ENCODE data around the gene PRSS56. TPM values are rescaled to one million over a fixed set of nuclear protein-coding genes. Genes with fewer than 3 reads are reported as not detected.

The PRSS56 gene
- total RNA-seq, 1 donor from 2014 or later = not detected

DNA sequence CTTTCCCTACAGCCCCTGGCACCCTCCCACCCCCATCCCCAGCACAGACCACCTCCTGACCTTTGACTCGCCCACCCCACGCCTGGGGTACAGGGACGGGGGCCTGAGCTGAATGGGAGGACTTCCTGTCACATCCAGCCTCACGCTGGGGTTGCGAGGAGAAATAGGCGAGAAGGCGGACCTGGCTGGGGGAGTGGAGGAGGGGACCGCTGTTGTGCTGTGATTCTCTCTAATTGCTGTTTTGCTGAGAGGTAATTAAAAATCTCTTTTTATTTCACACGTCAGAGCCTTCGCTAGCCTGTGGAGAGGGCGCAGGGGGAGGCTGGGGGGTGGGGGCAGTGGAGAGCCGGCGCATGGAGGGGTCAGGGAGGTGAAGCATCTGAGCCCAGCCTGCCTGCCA, 22.8 kb upstream of the PRSS56 start:
- DNase-seq (ENCODE audit: low spot score) = no peak
- intact Hi-C loops (cut with DNase I) = no loop called here

DNA sequence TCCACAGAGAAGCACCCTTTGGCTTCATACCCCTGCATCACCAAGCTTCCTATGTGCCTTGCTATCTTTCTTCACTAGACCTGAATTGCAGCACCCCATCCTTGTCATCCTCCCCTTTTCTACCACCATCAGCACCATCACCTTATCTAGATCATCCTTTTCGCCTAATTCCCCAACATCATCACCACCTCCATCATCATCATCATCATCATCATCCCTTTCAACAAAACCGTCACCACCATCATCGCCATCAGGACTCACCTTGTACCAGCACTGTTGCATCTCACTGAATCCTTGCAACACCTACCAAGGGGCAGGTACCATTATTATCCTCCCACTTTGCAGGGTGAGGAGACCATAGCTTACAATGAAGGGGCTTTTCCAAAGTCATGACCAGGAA, 21.7 kb upstream of the PRSS56 start:
- DNase-seq (ENCODE audit: low spot score) = no peak
- intact Hi-C loops (cut with DNase I) = no loop called here

DNA sequence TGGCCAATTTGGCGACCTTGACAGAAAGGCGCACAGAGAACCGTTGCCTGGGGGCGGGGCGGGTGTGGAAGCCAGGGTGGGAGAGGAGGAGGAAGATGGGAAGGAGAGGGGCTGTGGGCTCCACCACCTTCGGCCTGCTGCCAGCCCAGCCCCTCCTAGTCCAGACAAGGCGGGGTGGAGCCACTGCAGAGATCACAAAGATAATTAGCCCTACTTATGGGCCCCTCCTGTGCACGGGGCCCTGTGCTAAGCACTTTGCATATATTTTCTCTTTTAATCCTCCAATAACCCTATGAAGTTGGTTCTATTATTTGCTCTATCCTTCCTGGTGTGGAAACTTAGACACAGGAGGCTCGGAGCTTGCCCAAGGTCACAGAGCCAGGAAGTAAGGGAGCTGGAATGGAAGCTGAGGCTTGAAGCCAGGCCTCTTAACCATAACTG, 18.8 kb upstream of the PRSS56 start:
- DNase-seq (ENCODE audit: low spot score) = no peak
- intact Hi-C loops (cut with DNase I) = no loop called here

DNA sequence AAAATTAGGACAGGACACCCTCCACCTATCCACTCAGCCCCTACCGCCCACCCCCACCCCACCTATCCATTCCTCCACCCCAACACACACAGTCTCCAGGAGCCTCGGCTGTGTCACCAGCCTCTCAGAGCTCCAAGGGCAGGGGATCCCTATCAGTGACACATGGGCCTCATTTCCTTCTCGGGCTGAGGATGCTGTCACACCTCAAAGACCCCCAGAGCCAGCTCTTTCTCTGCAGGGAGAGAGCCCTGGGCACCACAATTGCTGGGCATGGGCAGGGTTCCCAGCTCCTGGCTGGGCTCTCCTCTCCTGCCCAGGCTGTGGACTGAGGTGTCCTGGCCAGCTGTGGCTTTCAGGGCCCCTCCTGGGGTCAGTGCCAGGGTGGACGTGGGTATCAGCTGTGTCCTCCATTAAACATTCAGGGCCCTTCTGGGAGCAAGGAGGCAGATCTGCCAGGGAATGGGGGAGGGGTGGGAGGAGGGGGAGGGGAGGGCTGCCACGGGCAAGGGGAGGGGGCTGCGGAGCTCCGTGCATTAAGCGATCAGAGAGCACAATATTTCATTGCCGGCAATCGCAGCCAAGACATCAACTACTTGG, 18.3 kb upstream of the PRSS56 start:
- DNase-seq (ENCODE audit: low spot score) = no peak

DNA sequence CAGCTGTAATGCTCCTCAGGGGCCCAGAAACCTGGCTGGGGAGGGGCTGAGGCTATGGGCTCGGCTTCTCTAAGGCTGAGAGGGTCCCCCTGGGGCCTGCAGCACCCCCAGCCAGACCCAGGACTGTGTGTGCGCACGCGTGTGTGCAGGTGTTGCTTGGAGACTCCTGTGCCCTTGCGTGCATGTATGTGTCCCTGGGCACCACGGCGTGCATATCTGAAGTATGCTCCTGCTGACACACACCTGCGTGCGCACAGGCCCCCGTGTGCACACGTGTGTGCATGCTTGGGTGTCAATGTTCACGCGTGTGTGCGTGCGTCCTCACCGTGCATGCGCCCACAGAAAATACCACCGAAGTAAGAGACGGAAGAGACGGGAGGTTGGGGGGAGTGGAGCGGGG, 17.7 kb upstream of the PRSS56 start:
- no peak for DNase-seq (ENCODE audit: low spot score)
- intact Hi-C loops (cut with DNase I) = no loop called here

More for the DNA sequence above, 18.3 kb upstream of the PRSS56 start:
- intact Hi-C loops (cut with DNase I) = no loop called here

DNA sequence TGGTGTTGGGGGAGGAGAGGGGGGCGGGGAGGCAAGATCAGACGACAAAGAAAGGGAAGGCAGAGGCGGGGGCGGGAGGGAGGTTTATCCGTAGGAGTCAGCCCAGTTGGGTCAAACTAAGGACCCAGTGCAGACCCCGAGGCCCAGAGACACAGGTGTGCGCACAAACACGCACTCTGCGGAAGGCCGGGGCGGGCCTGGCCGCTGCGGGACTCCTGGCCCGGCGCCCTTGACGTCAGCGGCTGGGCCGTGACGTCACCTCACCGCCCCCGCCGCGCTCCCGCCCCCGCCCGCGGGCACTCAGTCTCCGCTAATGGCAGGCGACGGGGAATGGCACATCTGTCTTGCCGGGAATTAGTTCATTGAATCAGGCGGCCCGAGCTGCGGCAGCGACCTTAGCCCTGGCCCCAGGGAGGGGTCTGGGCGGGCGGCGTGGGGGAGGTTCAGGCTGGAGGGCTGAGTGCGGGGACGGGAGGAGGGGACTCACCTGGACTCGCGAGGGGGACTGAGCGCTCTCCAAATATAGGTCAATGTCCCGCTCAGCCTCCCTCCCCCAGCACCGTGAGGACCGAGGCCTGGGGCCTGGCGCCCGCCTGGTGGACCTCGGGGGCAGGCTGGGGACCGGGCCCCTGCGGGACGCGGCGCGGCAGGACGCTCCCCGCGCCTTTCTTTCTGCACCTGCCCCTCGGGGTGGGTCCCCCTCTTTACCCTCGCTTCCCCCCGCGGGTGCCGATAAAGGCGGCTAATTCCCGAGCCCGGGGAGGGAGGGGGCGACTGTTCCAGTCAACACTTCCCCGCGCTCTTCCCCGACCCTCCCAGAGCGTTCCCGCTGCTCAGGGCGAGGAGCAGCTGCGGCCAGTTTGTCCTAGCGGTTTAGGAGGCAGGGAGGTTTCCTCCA, 17.0 kb upstream of the PRSS56 start:
- intact Hi-C loops (cut with DNase I) = no loop called here
- no peak for DNase-seq (ENCODE audit: low spot score)

DNA sequence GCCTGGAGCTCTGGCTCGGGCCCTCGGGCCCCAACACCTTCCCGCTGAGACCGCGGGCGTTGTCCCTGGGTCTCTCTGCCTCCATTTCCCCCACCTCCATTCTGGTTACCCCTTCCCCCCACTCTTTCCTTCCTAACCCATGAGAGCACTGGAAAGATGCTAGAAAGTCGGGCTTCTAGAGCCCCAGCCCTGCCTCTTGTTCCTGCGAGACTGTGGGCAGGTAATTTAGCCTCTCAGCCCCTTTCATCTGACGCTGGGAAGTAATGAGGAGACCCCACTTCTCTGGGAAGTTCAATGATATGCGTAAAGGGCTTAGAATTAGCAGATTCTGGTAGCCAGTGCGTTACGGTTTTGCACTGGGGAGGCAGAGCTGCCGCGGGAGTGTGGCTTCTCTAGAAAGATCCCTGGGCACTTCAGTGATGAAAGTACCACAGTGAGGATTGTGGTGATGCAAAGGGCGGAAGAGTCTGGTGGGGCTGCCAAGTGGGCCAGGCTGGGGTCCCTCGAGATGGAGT, 16.3 kb upstream of the PRSS56 start:
- intact Hi-C loops (cut with DNase I) = no loop called here
- no peak for DNase-seq (ENCODE audit: low spot score)

DNA sequence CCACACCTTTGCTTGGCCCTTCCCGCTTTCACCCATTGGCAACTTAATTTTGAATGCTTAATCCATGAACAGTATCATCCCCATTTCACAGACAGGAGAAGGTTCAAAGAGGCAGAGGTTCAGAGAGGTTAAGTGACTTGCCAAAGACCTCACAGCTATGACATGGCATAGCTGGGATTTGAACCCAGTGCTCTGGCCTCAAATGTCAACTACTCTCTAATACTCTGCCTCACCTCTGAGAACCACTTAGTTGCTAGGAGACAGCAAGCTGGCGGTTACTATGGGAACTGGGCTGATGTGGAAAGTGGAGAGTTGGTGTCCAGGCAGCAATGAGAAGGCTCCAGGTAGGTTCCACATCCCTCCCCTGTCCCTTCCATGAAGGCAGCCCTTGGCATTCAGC, 15.8 kb upstream of the PRSS56 start:
- no peak for DNase-seq (ENCODE audit: low spot score)
- intact Hi-C loops (cut with DNase I) = no loop called here

DNA sequence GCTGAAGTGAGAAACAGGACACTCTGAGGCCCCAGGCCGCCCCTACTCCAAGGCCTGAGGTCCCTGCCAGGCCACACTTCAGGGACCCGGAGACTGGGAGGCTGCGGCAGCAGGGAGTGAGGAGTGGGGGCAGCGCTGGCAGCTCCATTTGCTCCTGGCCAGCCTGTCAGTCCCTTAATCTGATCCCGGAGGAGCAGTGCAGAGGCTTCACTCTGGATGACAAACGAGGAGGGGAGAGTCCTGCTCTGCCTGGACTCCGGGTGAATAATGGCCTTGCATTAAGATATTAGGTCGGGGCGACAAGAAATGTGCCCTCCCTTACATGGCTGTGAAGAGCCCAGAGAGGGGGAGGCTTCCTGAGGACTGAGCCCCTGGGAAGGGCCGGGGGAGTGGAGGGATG, 14.3 kb upstream of the PRSS56 start:
- intact Hi-C loops (cut with DNase I) = no loop called here
- no peak for DNase-seq (ENCODE audit: low spot score)

DNA sequence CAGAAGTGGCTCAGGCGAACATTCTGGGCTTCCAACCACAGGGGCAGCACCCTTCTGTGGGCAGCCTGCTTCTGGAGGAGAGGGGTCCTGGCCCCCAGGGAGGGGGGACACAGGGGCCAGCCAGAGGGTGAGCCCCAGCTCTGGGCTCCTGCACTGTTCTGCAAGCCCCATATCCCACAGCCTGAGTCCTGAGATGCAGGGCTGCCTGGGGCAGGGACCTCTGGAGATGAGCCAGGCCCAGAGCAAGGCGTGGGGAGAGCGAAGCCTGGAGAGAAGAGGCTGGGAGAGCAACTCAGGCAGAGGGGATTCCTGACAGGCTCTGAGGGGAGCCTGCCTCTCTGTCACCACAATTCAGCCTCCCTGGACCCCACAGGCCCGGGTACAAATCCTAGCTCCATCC, 13.5 kb upstream of the PRSS56 start:
- no peak for DNase-seq (ENCODE audit: low spot score)
- intact Hi-C loops (cut with DNase I) = no loop called here

DNA sequence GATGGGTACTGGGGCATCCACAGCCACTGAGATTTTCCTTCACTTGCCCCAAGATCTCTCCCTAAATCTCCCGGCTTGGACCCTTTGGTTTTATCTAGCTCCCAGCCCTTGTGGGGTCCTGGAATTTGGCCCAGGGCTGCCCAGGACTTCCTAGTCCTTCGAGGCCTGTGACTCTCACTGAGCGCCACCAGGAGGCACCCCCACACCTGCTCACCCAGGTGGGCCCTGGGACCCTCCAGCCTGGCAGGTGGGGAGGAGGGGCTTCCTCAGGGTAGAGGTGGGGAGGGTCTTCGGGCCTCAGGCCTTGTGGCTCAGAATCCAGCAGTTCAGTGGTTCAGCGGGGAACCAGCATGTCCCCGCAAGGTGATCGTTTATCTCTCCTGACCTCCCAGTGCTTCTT, 11.9 kb upstream of the PRSS56 start:
- intact Hi-C loops (cut with DNase I) = no loop called here
- DNase-seq (ENCODE audit: low spot score) = no peak

DNA sequence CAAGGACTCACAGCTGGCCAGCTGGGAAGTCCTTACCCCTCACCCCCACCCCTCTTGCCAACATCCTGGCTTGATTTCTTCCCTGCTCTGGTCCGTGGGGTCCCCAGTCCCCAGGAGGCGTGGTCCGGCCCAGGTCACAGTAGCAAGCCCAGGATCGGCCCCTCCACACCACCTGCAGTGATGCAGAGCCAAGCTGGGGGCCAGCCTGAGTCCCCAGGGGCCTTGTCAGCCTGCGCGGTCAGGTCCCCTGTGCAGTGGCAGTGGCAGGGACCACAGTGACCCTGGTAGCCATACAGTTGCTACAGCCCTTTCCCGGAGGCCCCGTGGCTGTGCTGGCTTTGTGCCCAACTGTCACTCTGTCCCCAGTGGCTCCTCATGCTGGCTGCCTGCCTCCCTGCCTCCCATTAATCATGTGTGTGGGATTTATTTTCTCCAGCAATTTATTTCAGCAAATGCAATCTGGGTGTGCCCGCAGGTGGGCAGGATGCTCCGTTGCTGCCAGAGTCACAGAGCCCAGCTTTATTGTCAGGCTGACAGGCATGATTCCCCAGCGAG, 8.8 kb upstream of the PRSS56 start:
- no peak for DNase-seq (ENCODE audit: low spot score)
- intact Hi-C loops (cut with DNase I) = no loop called here

DNA sequence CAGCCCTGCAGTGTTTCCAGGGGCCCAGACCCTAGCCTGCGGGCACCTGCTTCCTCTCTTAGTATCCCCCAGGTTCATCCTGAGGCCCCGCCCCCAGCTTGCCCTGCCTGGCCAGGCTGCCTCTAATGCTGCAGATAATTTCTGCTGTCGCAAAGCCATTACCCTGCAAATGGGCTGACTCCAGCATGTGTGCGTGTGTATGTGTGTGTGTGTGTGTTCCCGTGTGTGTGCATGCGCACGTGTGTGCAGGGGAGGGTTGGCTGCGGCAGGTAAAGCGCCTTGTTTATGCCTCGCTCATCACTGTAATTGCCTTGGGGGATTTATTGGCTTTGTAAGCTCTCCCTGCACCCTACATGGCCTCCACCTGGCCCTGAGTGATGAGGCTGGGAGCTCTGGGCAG, 7.6 kb upstream of the PRSS56 start:
- no peak for DNase-seq (ENCODE audit: low spot score)

DNA sequence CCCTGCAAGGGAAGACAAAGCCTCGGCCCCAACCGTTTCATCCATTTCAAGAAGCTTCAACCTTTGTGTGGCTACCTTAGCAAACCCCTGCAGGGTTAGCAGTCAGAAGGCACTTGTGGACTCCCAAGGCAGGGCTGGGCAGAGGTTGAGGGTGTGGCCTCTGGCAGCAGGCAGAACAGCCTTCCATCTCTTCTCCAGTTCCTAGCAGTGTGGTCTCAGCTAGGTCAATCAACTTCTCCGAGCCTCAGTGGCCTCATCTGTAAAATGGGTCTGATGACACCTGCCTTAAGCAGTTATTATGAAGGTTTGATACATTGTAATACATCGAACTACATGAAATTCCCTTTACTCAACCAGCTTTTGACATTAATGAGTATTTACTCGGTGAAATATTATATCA, 6.8 kb upstream of the PRSS56 start:
- intact Hi-C loops (cut with DNase I) = no loop called here
- no peak for DNase-seq (ENCODE audit: low spot score)

More for the DNA sequence above, 7.6 kb upstream of the PRSS56 start:
- intact Hi-C loops (cut with DNase I) = no loop called here

DNA sequence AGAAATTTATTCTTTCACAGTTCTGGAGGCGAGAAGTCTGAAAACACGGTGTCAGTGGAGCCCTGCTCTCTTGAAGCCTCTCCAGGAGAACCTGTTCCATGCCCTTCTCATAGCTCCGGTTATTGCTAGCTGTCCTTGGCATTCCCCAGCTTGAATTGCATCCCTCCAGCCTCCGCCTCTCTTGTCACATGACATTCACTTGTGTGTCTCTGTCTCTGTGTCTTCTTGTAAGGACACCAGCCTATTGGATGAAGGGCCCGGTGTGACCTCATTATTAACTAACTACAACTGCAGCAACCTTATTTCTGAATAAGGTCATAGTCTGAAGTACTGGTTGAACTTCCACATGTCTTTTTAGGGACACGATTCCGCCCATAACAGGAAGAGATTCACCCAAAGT, 4.5 kb upstream of the PRSS56 start:
- DNase-seq (ENCODE audit: low spot score) = no peak
- intact Hi-C loops (cut with DNase I) = no loop called here

DNA sequence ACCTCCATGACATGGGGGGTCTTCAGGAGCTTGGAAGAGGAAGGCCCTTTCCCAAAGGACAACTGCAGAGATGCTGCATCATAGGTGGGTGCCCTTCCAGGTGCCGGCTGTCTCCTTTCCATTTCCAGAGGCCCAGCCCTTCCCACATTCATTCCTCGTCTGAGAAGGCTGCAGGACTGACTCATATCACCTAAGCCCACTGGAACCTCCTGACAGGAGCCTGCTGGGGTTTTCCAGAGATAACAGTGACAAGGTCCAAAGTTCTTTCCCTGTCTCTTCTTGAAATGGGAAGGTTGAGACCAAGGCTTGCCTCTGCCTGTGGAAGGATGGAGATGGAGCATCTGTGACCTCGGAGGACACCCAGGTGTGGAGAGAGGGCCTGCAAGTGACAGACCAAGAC, 3.6 kb upstream of the PRSS56 start:
- intact Hi-C loops (cut with DNase I) = no loop called here
- no peak for DNase-seq (ENCODE audit: low spot score)

DNA sequence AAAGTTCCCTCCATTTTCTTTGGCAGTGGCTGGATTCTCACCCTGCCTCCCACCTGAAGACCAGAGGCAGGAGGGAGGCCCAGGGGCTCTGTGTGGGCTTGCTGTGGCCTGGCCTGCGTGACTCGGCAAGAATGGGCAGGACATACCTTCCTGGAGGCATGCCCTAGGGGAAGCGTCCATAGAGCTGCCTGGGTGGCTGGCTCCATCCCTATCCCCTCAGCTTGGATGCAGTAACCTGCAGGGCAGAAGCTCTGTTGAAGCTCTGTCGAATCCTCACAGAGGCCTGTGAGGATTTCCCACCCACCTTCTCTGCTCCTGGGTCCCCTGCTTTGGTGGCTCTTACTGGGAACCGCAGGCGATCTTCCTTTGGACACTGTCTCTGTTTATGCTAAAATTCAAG, 1.3 kb upstream of the PRSS56 start:
- intact Hi-C loops (cut with DNase I) = no loop called here
- DNase-seq (ENCODE audit: low spot score) = no peak

DNA sequence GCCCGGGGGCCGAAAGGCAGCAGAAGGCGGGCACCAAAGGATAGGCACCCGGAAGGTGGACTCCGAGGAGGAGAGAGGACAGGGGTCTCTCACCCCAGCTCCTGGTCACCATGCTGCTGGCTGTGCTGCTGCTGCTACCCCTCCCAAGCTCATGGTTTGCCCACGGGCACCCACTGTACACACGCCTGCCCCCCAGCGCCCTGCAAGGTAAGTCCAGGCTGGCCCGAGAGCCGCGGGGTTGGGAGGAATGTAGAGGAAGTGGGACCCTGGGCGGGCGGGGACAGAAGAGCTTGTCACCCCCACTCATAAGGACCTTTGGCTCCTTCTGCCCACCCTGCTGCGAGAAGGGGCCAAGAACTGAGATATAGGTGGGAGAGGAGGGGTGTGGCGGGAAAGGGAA, 301 bp downstream of the PRSS56 start:
- intact Hi-C loops (cut with DNase I) = loop anchor here (5.0 kb wide), 1 partner anchor 613 kb away; no protein-coding TSS in a partner anchor
- no peak for DNase-seq (ENCODE audit: low spot score)

DNA sequence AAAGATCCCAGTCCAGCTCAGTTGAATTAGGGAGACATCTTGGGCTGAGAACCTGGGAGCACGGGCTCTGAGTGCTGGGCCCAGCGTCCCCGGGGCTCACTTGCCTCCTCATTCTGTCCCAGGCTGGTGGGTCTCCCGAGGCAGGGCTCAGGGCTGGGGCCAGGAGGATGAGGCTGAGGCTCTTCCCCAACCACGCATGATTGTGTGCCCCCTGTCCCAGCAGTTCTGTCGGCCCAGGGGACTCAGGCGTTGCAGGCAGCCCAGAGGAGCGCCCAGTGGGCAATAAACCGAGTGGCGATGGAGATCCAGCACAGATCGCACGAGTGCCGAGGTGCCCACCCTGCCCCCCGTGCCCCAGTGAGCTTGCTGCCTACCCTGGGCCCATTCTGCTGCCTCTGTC, 910 bp downstream of the PRSS56 start:
- DNase-seq (ENCODE audit: low spot score) = no peak
- intact Hi-C loops (cut with DNase I) = loop anchor here (5.0 kb wide), 1 partner anchor 614 kb away; no protein-coding TSS in a partner anchor

DNA sequence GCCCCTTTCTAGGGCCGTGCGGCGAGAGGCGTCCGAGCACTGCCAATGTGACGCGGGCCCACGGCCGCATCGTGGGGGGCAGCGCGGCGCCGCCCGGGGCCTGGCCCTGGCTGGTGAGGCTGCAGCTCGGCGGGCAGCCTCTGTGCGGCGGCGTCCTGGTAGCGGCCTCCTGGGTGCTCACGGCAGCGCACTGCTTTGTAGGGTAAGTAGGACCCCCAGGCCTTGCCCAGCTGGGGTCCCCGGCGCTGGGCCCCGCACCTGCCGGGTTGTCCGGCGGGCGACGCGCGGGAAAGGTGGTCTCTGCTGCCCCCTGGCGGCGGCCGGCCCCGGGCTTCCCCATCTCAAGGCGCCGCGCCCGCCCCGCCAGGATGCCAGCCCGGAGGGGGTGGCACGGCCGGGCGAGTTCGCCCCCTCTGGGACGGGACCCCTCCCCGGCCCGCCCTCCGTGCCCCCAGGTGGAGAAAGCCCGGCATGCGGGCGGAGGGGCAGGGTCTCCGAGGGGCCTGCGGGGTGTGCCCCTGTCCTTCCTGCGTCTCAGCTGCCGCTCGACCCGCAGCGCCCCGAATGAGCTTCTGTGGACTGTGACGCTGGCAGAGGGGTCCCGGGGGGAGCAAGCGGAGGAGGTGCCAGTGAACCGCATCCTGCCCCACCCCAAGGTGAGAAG, 1.9 kb downstream of the PRSS56 start:
- no peak for DNase-seq (ENCODE audit: low spot score)
- intact Hi-C loops (cut with DNase I) = loop anchor here (2.0 to 5.0 kb wide), 2 partner anchors 75 to 615 kb away; no protein-coding TSS in a partner anchor

Measured in cardiac septum (tissue), 1 donor.